GM19099 (cell line): ENCODE measurements around the gene OR4K17.

Experiments used
- POLR2A ChIP-seq: IDR thresholded peaks from 3 replicates; pipeline ENCODE4 v1.6.1; 2011; ENCODE audit warnings: low read depth; ENCODE audit not compliant: insufficient read length; ENCODE audit errors: extremely low read depth

OR4K17 gene, protein sequence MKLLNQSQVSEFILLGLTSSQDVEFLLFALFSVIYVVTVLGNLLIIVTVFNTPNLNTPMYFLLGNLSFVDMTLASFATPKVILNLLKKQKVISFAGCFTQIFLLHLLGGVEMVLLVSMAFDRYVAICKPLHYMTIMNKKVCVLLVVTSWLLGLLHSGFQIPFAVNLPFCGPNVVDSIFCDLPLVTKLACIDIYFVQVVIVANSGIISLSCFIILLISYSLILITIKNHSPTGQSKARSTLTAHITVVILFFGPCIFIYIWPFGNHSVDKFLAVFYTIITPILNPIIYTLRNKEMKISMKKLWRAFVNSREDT

DNA sequence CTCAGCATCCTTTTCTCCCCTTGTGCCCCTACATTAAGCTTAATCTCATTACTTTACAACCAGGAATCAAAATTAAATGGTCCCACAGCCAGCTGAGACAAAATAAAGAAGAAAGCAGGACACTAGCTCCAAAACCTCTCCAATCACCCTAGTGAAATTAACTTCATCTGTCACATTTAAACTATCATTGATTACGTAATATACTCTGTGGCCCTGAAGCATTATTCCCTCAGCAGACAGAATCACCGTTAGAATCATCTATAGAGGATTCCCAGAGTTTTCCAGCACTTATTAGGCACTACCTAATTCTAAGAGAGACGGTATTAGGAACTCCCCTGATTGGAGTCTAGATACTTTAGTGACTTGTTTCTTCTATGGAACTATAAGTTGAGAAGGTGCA is at the start of gene OR4K17:
Gene OR4K17, plus strand, starts transcription at position 302 of the 400 bp plus-strand sequence. CDS start 6,761 bp downstream, outside the sequence.
- no peak for TF ChIP-seq POLR2A

DNA sequence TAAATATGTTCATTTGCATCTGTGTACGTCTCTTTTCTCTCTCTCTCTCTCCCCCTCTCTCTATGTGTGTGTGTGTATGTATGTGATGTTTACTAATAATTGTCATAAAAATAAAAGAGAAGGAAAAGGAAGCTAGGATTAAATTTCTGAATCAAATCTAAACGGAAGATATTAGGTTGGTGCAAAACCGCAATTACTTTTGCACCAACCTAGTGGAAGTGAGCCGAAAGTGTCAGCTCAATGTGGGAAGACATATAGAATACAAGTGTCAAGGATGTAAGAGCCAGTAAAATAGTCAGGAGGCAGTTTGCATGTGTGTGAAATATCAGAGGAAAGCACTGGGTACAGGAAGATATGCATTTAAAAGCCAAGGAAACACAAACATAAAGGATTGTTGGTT is 18.5 kb upstream of the OR4K17 start:
- no peak for TF ChIP-seq POLR2A

DNA sequence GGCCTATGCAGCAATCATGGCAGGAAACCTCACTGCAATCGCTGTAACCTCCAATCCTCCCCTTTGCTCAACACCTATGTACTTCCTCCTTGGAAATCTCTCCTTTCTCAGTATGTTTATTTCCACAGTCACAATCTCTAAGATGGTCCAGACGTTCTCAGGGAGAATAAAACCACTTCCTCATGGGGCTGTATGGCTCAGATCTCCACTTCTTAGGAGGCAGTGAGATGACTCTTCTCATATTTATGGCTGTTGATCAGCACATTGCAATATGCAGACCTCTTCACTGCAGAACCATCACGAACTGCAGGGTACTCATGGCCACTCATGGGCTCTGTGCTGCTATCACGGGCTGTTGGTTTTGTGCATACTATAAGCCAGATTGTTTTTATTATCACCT is 17.1 kb upstream of the OR4K17 start:
- no peak for TF ChIP-seq POLR2A

DNA sequence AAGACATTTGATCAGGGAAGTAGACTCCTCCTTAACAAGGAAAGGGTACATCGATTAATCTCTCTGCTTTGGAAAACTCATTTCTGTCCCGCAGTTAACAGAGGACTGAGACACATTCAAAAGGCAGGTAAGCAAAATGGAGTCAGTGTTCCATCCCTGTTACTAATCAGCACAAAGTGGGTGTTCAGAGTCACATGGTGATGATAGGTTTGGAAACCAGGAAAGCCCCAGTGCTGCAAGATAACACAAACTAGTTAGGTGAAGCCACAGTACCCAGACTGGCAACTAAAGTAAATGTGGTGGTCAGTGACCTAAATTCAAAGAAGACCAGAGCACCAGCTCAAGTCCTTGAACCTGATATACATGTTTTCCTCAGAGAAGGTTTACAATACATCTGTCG is 1.8 kb downstream of the OR4K17 start:
- TF ChIP-seq POLR2A = no peak

DNA sequence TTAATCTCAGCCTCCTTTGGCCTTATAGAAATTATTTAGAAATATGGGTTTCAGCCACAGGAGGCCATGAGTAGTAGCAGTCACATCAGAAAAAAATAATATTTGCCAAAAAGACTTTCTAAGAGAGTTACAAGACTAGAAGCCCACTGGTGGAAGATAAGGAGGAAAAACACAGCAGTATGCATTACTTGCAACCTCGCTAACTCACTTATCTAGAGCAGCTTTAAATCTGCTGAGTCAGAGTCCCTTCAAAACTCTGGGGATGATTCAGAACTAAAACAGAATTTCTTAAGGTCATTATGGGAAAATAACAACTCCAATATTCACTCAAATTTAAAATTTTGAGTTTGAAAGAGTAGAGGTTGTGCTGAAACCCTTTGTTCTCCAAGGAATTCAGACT is 6.2 kb downstream of the OR4K17 start:
- no peak for TF ChIP-seq POLR2A

DNA sequence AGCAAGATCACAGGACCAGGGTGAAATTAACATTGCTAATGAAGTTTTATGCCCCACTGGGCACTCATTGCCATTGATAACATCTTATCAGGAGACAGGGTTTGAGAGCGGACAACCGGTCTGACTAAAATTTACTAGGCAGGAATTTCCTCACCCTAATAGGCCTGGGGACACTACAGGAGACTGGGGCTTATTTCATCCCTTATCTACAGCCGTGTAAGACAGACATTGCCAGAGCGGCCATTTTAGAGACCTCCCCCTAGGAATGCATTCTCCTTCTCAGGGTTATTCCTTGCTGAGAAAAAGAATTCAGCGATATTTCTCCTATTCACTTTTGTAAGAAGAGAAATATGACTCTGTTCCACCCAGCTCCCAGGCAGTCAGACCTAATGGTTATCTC is 8.3 kb downstream of the OR4K17 start:
- no peak for TF ChIP-seq POLR2A

DNA sequence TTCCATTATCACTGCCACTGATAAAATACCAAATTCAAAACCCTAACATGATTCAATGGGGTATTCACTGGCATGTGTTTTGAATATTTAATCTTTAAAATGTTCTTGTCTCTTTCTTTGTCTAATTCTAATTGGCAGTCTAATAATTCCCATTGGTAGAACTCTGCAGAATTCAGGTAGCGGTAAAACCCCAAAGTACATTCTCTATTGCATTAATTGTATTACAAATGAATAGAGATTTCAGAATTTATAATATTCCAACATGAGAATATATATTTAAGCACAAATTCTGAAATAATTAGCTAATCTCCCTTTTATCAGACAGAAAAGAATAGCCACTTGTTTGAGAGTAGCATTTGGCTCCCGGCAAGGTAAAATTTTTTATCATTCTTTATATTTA is 28.0 kb downstream of the OR4K17 start, which contains the start of gene OR4N5:
Gene OR4N5, plus strand, starts transcription at position 301 of the 400 bp plus-strand sequence. CDS start 4,916 bp downstream, outside the sequence.
- TF ChIP-seq POLR2A = no peak

DNA sequence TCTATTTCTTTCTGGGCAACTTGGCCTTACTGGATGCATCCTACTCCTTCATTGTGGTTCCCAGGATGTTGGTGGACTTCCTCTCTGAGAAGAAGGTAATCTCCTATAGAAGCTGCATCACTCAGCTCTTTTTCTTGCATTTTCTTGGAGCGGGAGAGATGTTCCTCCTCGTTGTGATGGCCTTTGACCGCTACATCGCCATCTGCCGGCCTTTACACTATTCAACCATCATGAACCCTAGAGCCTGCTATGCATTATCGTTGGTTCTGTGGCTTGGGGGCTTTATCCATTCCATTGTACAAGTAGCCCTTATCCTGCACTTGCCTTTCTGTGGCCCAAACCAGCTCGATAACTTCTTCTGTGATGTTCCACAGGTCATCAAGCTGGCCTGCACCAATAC is 33.4 kb downstream of the OR4K17 start:
- no peak for TF ChIP-seq POLR2A

DNA sequence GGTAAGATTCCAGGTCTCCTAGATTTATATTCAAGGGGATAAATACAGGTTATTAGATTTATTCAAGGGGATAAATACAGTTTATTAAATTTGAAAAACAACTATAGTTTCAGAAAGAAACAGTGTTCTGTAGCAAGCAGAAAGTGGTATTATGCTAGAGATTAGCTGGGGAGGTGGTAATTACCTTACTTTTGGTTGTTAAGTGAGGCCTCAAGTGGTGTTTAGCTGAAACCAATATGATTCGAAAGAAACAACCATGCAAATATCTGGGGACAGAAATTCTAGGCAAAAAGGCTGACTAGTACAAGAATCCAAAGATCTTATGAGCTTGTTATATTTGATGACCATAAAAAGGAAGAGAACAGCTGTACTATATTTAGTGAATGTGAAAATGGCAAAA is 34.3 kb downstream of the OR4K17 start:
- no peak for TF ChIP-seq POLR2A

DNA sequence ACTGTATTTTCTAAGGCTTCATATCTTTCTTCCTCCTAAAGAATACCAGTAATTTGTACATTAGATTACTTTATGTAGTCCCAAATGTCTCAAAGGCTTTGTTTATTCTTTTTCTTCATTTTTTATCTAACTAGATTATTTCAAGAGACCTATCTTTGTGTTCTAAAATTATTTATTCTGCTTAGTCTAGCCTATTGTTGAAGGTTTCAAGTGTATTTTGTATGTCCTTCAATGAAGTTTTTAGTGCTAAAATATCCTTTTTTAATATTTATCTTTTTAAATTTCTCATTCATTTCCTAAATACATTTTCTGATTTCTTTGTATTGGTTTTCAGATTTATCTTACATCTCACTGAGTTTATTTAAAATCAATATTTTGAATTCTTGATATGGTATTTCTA is 53.9 kb downstream of the OR4K17 start:
- no peak for TF ChIP-seq POLR2A

DNA sequence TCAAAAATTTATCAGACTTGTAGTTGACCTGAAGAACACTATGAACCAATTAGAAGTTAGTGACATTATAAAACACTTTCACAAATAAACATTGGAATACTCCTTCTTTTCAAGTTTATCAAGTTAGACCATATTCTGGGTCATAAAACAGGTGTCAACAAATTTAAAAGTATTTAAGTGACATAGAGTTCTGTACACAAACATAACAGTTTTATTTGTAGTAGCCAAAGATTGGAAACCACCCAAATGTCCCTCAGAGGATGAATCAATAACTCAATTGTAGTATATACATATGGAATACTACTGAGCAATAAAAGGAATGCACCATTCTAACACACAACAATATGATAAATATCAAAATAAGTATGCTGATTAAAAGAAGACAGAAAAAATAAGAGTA is 56.6 kb downstream of the OR4K17 start:
- no peak for TF ChIP-seq POLR2A
